Gastrocnemius medialis (tissue), 4 donors: ENCODE results near the gene ADRA2A. TPM values are rescaled to one million over a fixed set of nuclear protein-coding genes. Genes with fewer than 3 reads are reported as not detected.

Source experiments
- ATAC-seq, 2 donors: fragments of 150-250 bp; one replicate each; pipeline ENCODE4 v1.9.1; 2016
- DNase-seq, 2 donors: peaks; one replicate each; pipeline ENCODE4 v3.0.0-alpha.2; 2019
- H3K27ac ChIP-seq, 4 donors: fragments of 200-600 bp; sonication (generic); 1 replicate in 1 of 4; 2 replicates in 3 of 4; pipeline ENCODE4 v1.5.1; 2016 to 2018; ENCODE audit warnings: mild to moderate bottlenecking in 2 of 4, moderate library complexity in 1 of 4
- H3K27me3 ChIP-seq, 3 donors: fragments of 200-600 bp; sonication (generic) in 2 of 3; 1 replicate in 1 of 3; 2 replicates in 2 of 3; pipeline versions ENCODE4 v1.5.1 to v1.6.0; 2016 to 2019; ENCODE audit warnings: mild to moderate bottlenecking in 1 of 3, moderate library complexity in 1 of 3
- H3K36me3 ChIP-seq, 2 donors: fragments of 200-600 bp; sonication (generic) in 1 of 2; one replicate each; pipeline ENCODE4 v1.5.1; 2017 to 2018
- H3K4me1 ChIP-seq, 2 donors: fragments of 200-600 bp; sonication (generic) in 1 of 2; one replicate each; pipeline ENCODE4 v1.5.1; 2016 to 2017; ENCODE audit warnings: mild to moderate bottlenecking in 2 of 2
- H3K4me3 ChIP-seq, 4 donors: fragments of 200-600 bp; sonication (generic) in 3 of 4; 1 replicate in 1 of 4; 2 replicates in 3 of 4; pipeline ENCODE4 v1.5.1; 2016 to 2019; ENCODE audit warnings: mild to moderate bottlenecking in 2 of 4
- H3K9me3 ChIP-seq, 3 donors: fragments of 200-600 bp; sonication (generic) in 2 of 3; 1 replicate in 1 of 3; 2 replicates in 2 of 3; pipeline ENCODE4 v1.5.1; 2016 to 2019
- POLR2A ChIP-seq, 2 donors: fragments of 450-650 bp; IDR thresholded peaks; one replicate each; pipeline ENCODE4 v1.6.1; 2017; ENCODE audit warnings: antibody characterized with exemption in 2 of 2, mild to moderate bottlenecking in 2 of 2, moderate library complexity in 2 of 2
- in situ Hi-C, 4 donors: fragments of 200-750 bp; cut with MboI; loops; one replicate each; pipeline versions ENCODE4 v1.15.0 to v1.8.0; 2017; ENCODE audit warnings: low sequenced_read_pairs in 4 of 4
- intact Hi-C: fragments of 100-400 bp; cut with DNase I; formaldehyde crosslinking; loops from one replicate; pipeline ENCODE4 v1.15.1; 2023; ENCODE audit warnings: low total_unique reads
- total RNA-seq, 4 donors: library from RNA; depleted of rRNA; stranded (reverse); fragments of >200 nt; gene quantifications; one replicate each; pipeline versions ENCODE4 v1.1.0 to v1.2.3, GENCODE V29; 2016
- TF ChIP-seq, protein P1 (sequence below), 5 experiments: fragments of 450-650 bp in 3 of 5; fragments of 200-600 bp in 2 of 5; sonication (generic) in 2 of 5; IDR thresholded peaks in 4 of 5; conservative IDR thresholded peaks in 1 of 5; 1 replicate in 4 of 5; 2 replicates in 1 of 5; pipeline ENCODE4 v1.5.1; 2016 to 2019; ENCODE audit warnings: antibody characterized with exemption in 5 of 5, mild to moderate bottlenecking in 3 of 5, moderate library complexity in 3 of 5

ADRA2A gene
- total RNA-seq, 4 donors from 2014 or later: 0.19 to 0.94 (median 0.36) TPM

DNA sequence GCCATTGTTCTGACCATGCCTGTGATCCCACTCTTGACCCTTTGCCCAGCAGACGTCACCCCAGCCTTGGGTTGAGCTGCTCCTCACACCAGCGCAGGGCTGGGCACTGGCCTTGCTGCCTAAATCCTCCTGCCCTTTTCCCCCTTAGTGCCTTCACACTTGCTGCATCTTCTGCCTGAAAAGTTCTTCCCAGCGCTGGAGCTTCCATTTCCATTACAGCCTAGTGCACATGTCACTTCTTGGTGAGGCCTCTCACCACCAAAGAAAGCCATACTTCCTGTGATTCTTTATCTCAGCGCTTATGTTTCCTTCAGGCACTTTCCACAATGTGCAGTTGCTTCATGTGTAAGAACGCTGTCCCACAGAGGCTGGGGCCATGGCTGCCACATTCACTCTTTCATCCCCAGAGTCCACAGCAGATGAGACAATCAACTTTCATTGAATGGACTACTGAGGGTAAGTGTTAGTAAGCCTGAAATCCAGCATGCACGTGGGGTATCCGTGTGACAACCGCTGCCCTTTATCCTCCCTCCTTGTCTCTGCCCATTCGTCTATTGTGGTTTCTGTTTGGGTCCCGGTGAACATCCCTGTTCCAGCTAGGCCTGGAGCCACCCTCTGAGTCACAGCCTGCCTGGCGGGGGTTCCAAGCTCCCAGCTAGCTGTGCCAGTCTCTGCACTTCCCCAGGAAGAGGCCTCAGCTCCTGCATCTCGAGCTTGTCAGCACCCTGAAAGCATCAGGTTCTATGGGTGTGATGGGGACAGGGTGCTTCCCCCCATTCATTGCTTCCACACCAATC, 37.3 kb downstream of the ADRA2A start:
- ATAC-seq (peak in 1 of 2 donors; percentile 30), DNase-seq (no peak)
- Histone ChIP-seq H3K4me3 (no peak overlapping the region), H3K27me3 (no peaks in the 10 kb centered on the region), H3K4me1 (no peaks in the 10 kb centered on the region), H3K9me3 (no peaks in the 10 kb centered on the region), H3K27ac (no peak overlapping the region), H3K36me3 (no peaks in the 10 kb centered on the region)
- intact Hi-C loops (no loop called here), in situ Hi-C loops (no loop called here)
- TF ChIP-seq, protein P1, sequence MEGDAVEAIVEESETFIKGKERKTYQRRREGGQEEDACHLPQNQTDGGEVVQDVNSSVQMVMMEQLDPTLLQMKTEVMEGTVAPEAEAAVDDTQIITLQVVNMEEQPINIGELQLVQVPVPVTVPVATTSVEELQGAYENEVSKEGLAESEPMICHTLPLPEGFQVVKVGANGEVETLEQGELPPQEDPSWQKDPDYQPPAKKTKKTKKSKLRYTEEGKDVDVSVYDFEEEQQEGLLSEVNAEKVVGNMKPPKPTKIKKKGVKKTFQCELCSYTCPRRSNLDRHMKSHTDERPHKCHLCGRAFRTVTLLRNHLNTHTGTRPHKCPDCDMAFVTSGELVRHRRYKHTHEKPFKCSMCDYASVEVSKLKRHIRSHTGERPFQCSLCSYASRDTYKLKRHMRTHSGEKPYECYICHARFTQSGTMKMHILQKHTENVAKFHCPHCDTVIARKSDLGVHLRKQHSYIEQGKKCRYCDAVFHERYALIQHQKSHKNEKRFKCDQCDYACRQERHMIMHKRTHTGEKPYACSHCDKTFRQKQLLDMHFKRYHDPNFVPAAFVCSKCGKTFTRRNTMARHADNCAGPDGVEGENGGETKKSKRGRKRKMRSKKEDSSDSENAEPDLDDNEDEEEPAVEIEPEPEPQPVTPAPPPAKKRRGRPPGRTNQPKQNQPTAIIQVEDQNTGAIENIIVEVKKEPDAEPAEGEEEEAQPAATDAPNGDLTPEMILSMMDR (IDR thresholded peaks at IDR 0.05 in 4 of 5, conservative IDR thresholded peaks at IDR 0.05 in 1 of 5): no peak
- TF ChIP-seq POLR2A (IDR thresholded peaks at IDR 0.05): no peak

DNA sequence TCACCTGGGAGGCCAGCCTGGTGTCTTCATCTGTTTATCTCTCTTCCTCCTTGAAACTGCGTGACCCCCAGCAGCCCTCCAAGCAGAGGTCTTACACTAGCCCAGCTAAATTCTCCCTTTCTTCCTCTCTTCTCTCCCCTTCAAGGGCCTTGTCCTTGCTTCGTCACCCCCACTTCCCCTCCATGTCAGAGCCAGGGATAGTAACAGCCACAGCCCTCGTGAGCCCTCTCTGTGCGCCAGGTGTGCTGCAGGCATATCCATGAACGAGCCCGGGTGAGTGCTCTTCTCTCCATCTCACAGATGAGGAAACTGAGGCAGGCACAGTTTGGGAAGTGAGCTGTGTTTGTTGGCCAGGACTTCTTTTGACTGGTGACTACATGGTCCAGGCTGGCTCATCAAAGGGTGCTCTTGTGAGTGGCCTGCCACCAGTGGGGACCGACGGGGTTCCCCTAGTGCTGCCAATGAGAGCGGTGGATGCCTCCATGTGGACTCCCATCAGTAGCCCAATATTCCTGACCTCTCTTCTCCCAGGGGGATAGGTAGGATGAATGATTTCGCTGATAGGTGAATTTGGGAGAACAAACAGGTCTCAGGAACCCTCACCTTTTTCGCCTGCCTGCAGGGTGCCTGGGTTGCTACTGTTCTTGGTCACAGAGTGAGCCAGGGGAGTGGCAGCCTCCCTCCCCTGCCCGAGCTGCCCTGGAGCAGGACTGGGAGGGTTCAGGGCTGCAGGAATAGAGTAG, 38.1 kb downstream of the ADRA2A start:
- no peak overlapping the region for H3K27ac ChIP-seq
- in situ Hi-C loops: no loop called here
- TF ChIP-seq POLR2A (IDR thresholded peaks at IDR 0.05): no peak
- TF ChIP-seq, protein P1 (IDR thresholded peaks at IDR 0.05 in 4 of 5, conservative IDR thresholded peaks at IDR 0.05 in 1 of 5): no peak
- no peak overlapping the region for H3K4me3 ChIP-seq
- intact Hi-C loops: no loop called here
- no peaks in the 10 kb centered on the region for H3K4me1 ChIP-seq
- DNase-seq (no peak), ATAC-seq (no peak)
- no peaks in the 10 kb centered on the region for H3K27me3 ChIP-seq
- H3K9me3 ChIP-seq: no peaks in the 10 kb centered on the region
- H3K36me3 ChIP-seq: no peaks in the 10 kb centered on the region

DNA sequence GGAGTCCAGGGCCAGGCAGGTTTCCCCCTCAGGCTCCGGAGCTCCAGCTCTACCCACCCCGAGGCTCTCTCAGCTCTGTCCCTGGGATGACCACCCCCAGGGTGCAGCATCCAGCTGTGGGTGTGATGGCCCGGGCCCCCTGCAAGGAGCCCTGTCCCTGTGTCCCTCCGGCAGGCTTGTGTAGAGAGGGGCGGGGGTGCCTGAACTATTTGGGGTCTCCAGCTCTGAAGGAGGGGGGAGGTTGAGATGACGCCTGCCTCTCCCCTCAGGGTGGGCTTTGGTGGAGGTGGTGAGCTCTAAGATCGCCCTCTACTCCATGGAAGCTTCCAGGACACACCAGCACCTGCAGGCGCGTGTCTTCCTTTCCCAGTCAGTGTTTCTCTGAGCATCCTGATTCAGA, 39.4 kb downstream of the ADRA2A start:
- no peaks in the 10 kb centered on the region for H3K27me3 ChIP-seq
- no peak for DNase-seq
- H3K27ac ChIP-seq: no peak overlapping the region
- H3K4me3 ChIP-seq: no peak overlapping the region
- no peaks in the 10 kb centered on the region for H3K36me3 ChIP-seq
- TF ChIP-seq, protein P1 (IDR thresholded peaks at IDR 0.05 in 4 of 5, conservative IDR thresholded peaks at IDR 0.05 in 1 of 5): no peak
- no peak for TF ChIP-seq POLR2A (IDR thresholded peaks at IDR 0.05)
- intact Hi-C loops (no loop called here), in situ Hi-C loops (no loop called here)
- no peaks in the 10 kb centered on the region for H3K4me1 ChIP-seq
- no peak for ATAC-seq
- no peaks in the 10 kb centered on the region for H3K9me3 ChIP-seq

DNA sequence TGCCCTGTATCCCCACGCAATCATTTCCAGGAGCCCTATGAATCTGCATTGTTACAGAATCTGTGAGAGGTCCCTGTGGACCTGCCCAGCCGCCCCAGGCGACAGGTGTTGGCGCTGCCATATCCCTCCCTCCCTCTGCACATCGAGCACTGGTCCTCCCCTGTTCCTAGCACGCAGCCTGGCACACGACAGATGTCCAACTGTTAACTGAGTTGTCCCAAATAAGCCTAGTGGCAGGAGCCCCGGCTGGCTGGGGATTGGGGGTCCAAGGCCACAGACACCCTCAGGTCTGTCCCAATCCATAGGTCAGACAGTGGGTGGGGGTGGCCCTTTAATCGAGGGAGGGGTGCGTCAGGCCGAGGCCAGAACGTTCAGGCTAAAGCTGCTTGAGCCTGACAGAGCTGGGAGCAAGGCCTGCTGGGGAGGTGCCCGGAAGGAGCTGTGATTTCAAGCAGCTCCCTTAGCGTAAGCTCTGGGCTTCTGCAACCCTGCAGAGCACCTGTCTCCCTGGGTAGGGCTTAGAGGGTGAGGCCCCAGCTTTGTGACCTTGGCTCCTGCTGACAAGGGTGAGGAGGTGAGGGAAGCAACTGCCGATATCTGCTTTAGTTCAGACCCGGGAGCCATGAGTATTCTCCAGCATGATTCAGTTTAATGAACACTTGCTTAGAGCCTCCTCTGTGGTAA, 40.1 kb downstream of the ADRA2A start:
- H3K9me3 ChIP-seq: no peaks in the 10 kb centered on the region
- H3K36me3 ChIP-seq: no peaks in the 10 kb centered on the region
- no peak overlapping the region for H3K4me3 ChIP-seq
- DNase-seq (no peak), ATAC-seq (no peak)
- H3K4me1 ChIP-seq: no peaks in the 10 kb centered on the region
- no peak overlapping the region for H3K27ac ChIP-seq
- H3K27me3 ChIP-seq: no peaks in the 10 kb centered on the region
- no peak for TF ChIP-seq POLR2A (IDR thresholded peaks at IDR 0.05)
- TF ChIP-seq, protein P1 (IDR thresholded peaks at IDR 0.05 in 4 of 5, conservative IDR thresholded peaks at IDR 0.05 in 1 of 5): no peak
- intact Hi-C loops (no loop called here), in situ Hi-C loops (no loop called here)
